Stimulated activated CD4-positive, alpha-beta T cell treated with anti-CD3 and anti-CD28 coated beads, Interleukin-15, amount 100 ng/mL, for 24 hours (primary cell): ENCODE data around the gene MYH15.

Experiments used
- DNase-seq: peaks from one replicate; pipeline ENCODE4 v3.0.0-alpha.2; 2020

Gene MYH15

DNA sequence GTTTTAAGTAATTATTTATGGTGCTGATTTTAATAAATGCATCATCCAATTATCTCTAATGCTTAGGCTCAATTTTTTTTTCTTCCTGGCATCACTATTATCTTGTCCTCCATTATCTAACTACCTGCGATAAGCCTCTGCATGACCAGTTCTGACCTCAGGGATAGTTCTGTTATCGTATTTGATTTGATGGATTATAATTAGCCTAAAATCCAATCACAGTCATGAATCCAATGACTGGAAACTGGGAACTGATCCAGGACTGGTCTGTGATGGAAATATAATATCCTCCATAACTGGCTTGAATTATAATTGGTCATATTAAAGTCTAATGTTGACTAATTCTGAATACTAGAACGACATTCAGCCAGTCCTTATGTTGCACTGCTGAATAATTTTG is 1.1 kb downstream of the MYH15 start:
- no peak for DNase-seq

DNA sequence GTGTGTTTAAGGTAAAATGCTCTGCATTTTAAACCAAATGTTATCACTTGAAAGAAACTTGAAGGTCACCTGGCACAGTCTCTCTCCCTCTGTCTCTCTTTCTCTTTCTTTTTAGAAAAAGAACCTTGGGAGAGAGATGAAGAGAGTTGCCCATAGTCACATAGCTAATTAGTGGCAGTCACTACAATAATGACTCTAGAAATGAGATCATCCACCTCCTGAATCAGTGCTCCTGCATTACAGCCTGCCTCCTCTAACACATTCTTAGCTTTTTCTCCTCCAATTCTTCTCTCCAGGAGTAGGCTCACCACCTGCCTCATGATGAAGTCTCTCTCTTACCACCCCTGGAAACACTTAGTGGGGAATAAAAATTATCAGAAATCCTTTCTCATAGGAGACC is 2.5 kb downstream of the MYH15 start:
- no peak for DNase-seq

DNA sequence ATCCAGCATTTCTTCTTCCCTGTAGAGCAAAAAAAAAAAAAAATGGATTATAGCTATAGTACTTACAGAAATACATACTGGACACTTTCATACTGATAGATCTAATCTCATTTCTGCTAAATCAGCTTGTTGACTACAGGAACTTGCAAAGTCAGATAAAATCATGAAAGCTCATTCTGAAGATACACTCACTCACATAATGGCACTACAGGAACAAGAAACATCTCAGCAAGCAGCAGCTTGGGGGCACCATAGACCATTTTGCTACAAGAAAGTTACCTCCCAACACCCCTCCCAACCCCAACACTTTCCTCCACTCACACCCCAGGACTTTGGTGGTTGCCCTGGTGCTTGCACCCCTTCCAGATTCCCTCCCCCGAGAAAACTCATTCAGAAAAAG is 4.6 kb downstream of the MYH15 start:
- no peak for DNase-seq

DNA sequence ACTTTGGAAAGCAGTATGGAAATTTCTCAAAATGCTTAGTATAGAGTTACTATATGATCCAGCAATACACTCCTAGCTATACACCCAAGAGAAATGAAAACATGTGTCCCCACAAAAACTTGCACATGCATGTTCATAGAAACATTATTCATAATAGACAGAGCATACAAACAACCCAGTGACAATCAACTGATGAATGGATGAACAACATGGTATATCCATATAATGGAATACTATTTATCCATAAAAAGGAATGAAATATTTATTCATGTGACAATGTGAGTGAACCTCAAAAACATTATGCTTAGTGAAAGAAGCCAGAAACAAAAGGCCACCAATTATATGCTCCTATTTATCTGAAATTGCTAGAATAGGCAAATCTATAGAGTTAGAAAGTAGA is 6.7 kb downstream of the MYH15 start:
- DNase-seq = no peak

DNA sequence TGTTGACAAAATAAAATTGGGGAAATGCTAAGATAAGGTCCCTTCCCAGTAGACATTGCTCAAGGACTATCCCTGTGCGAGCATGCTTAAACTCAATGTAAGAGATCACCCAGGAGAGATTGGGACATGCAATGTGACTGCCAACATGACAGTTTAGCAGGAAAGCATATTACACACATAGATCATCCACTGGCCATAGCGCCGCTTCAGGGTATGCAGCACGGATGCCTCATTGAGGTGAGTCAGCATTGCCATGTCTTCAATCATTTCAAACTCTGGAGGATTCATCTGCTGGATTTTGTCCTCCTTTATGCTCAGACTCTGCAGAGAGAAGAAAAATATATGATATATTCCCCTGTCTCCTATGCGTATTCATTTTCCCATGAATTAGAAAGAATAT is 8.9 kb downstream of the MYH15 start:
- no peak for DNase-seq

GRCh38 chr3:108500728-108501127 is 9.7 kb downstream of the MYH15 start:
- no peak for DNase-seq

DNA sequence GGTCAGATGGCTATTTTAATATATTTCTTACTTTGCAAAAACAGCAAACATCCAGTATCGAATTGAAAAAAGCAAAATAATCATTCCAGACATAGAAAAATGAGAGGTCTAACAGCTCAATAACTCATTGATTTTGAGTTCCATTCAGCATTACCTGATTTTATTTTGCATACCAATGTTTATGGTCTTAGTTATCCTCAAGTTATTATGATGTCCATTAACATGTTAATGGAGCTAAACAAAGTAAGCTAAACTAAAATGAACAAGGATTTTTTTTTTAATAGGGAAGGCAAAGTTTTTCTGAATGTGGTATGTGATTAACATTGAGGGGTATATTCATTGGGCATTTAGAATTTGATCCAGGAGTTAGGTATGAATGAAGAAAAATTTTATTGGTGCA is 13.1 kb downstream of the MYH15 start:
- no peak for DNase-seq

DNA sequence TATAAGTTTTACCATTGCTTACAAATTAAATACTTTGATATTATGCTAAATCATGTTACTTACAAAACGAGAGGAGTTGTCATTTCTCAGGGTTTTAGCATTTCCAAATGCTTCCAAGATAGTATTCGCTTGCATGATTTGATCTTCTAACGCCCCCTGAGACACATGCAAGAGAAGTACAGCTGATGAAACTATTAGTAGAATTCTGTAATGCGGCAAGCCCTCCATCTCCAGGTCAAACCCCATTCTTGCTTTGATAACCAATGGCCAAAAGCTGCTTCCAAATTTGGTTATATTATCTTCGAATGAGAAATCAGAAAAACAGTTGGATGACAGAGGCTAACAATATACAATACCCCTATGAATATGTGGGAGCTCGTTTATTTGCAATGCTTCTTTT is 14.7 kb downstream of the MYH15 start:
- no peak for DNase-seq

DNA sequence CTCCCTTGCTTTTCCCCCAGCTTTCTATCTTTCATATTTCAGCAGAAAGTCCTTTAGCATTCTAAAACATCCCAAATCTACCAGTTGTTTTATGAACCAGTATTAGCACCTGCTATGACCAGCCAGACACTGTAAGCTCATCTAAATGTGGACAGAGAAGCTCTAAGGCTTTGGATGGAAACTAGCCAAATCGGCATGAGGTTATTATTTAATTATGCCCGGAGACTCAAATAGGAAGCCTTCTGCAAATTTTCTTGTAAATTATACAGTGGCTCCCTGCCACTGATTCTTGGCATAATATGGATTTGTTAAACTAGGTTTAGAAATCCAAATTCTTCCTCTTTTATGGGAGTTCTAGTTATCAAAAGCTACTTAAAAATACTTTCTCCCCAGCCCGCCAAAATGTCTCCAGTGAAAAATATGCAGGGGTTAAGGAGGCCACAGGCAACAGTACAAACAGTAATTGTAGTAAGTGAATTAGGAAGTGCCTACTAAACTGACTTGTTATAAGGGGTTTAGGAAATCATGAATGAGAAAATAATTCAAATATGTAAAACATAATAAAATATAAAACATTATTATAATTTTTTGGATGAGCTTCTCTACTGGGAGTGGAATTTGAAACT is 15.4 kb downstream of the MYH15 start:
- DNase-seq = no peak

DNA sequence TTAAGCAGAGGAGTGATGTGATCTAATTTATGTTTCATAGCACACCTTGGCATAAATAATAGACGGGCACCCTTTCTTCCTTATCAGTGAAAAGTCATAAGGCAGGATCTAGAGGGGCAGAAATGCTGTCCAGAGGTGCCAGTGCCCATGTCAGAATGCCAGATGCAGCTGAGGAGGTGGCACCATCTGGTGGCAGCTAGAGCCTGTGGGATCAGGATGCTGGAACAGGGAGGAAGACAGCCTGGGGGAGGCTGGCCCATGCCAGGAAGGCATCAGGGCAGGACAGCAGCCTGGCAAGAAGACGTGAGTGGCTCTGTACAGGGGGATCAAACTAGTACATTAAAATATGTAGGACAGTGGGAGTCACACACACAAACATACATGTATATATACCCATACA is 16.5 kb downstream of the MYH15 start:
- peak; percentile 16 for DNase-seq

DNA sequence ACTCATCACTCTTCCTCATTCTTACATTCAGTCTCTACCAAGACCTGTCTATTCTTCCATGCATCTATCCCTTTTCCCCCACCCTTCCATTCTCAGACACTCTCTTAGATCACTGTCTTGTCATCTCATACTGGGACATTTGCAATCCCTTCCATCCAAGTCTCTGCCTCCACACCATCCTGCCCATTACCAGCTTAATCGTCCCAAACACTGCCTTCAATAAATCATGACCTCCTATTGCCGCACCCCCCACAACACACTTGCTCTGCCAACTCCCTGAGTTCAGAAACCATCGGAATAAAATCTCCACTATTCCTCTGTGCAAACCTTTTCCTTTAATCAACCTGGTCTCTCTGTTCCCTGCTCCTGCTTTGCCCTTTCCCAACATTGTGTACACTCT is 18.9 kb downstream of the MYH15 start:
- no peak for DNase-seq

DNA sequence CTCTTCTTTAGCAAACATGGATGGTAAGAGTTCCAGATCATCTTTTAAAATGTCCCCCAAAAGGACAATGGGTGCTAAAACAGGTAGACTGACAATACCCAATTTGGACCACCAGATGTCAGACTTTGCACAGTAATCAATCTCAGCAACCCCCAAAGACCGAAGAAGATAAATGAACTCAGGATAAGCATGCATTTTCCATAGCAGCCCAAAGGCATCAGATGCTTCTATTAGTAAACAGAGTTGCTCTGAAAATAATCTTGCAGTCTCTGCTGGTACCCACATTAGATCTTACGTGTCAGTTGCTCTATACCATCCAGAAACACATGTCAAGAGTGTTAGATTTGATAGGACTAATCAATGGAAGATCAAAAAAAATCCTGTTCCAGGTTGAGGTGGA is 20.6 kb downstream of the MYH15 start:
- peak; percentile 27 for DNase-seq

GRCh38 chr3:108488631-108489030 is 21.8 kb downstream of the MYH15 start:
- no peak for DNase-seq

DNA sequence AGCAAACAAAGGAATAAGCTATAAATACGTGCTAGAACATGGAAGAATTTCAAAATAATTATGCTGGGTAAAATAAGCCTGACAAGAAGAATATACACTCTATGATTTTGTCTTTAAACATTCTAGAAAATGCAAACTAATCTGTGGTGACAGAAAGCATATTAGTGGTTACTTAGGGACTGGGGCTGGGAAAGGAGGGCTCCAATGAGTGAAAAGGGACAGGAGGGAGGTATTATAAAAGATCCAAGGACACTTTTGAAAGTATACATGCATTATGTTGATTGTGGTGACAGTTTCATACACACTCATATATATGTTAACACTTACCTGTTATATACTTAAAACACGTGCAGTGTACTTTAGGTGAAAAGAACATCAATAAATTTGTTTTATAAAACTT is 23.0 kb downstream of the MYH15 start:
- no peak for DNase-seq

GRCh38 chr3:108486941-108487340 is 23.5 kb downstream of the MYH15 start:
- no peak for DNase-seq

DNA sequence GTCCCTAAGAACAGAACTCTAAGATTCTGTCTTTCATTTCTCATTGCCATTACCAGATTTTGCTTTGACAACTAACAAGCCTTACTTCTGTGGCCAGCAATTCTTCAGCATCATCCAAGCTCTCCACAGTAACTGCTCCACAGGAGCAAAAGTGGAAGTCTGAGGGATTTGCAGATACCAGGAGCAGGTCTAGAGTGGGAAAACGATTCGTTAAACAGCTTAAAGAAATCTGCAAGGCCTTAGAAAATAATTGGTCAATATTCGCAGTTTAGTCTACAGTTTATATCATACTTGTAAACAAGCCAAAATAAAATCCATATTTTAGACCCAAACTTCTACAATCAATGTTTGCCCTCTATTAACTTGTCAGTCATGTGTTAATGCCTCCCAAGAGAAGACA is 24.1 kb downstream of the MYH15 start:
- DNase-seq = no peak

GRCh38 chr3:108485146-108485545 is 25.2 kb downstream of the MYH15 start:
- DNase-seq = no peak

DNA sequence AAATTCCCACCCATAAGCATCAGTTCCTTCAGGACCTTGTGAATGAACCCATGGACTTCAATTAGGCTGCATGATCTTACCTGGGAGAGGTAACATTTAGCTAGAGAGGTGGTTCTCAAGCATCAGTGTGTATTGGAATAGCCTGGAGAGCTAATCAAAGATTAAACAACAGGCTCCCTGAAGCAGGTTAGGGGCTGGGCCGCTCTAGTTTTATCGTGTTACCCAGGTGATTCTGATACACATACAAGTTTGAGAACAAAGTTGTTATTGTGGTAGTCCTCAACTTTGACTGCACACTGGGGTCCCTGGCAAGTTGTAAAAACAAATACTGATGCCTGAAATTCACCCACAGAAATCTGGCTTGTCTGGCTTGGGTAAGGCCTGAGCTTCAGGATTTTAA is 31.2 kb downstream of the MYH15 start:
- DNase-seq = no peak

DNA sequence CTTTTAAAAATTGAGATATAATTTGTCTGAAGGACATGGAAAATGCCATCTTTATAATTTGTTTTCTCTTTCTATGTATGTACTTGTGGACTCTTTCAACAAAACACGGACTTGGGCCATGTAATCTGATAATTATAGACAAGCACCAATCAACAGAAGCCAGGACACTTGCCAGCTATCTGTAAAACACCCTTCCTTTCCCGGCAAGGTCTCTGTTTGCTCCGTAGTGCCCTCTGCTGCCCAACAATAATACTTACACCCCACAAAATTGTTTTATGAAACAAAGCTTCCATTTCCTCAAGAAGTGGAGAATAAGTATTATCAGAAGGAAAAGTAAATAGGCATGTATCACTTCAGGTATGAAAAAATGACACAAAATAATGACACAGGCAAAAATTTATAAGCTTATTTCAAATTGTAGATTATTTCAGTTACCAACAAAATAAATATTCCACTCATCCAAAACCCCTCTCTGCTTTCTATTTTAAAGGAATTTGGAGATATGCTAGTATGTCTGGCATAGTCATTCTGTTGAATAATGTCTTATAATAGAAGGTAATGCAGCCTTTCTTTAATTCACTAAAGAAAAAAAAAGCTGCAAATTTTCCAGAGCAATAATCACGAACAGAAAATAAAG is 32.8 kb downstream of the MYH15 start:
- peak; percentile 70 for DNase-seq

GRCh38 chr3:108475220-108475782 is 35.1 kb downstream of the MYH15 start:
- DNase-seq = no peak

- no peak for DNase-seq
Observed at GRCh38 chr3:108474581-108474980, 35.8 kb downstream of the MYH15 start.

DNA sequence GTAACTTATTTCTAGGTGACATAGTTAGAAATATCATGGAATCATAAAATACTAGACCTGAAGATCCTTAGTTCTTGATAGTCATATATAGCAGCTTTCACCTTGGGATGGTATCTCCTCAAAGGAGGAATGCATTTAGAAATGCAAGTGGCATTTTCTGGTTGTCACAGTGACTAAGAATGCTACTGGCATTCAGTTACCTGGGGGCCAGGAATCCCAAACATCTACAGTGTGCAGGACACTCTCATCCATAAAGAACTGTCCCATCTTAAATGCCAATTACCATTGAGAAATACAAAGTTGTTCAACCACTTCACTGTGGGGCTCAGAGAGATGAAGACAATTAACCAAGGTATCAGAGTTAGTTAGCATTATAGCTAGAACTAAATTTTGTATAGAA is 36.7 kb downstream of the MYH15 start:
- DNase-seq = no peak

GRCh38 chr3:108472001-108472591 is 38.3 kb downstream of the MYH15 start:
- DNase-seq = peak; percentile 7

GRCh38 chr3:108471426-108471825 is 39.0 kb downstream of the MYH15 start:
- no peak for DNase-seq

GRCh38 chr3:108469126-108469525 is 41.3 kb downstream of the MYH15 start:
- DNase-seq = no peak
